Hematopoietic multipotent progenitor cell treated with erythropoietin and hydrocortisone succinate and interleukin-3 and kit ligand, for 15 days (in vitro differentiated cells): ENCODE data around the gene CARD8.
"Not testable (repeated sequence)": the region's sequence is repeated elsewhere in the genome, so short reads cannot be mapped to it uniquely, and the experiment has no call there.

Experiments
- DNase-seq: peaks from one replicate; pipeline ENCODE4 v3.0.0-alpha.2; 2015; ENCODE audit warnings: low spot score

Gene CARD8, protein sequence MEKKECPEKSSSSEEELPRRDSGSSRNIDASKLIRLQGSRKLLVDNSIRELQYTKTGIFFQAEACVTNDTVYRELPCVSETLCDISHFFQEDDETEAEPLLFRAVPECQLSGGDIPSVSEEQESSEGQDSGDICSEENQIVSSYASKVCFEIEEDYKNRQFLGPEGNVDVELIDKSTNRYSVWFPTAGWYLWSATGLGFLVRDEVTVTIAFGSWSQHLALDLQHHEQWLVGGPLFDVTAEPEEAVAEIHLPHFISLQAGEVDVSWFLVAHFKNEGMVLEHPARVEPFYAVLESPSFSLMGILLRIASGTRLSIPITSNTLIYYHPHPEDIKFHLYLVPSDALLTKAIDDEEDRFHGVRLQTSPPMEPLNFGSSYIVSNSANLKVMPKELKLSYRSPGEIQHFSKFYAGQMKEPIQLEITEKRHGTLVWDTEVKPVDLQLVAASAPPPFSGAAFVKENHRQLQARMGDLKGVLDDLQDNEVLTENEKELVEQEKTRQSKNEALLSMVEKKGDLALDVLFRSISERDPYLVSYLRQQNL

DNA sequence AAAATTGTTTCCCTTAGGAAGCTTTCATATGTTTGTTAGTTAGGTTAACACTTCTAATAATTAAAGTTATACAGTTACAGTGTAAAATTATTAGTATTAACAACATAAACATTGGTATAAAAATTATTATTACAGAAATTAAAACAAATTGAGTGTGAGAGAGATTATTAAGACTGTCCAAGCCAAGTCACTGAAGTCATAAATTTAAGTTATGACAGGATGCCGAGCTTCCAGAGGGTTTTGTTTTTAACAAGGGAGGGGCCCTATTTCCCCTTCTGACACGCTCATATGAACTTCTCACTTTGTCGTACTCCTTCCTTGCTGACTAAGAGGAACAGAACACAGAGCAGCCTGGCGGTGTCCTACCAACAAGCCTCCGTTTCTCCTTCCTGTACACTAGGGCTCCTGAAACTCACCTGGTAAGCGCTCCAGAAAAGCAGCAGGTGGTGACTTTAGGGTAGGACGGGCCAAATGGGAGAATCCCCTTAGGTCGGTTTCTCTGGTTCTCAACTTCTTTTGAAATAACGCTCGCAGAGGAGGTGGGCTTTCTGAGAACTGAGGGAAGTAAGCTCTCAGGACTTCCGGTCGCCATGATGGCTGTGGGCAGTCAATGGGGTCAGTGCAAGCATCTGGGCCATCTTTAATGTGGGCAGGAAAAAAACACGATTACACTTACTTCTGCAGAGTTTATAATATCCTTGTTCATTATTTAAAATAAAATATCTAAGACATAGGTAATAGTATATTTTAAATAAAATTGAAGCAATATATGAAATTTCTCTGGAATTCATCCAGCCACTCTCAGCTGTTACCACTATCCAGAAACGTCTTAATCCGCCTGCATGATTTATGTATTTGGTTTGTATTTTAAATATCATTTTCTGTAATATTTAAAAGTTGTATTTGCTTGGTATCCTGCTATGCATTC lies at the start of gene CARD8:
CARD8 (minus strand) TSS at position 537 of the 928 bp plus-strand sequence. CDS start 14,892 bp downstream, outside the sequence.
- peak; percentile 87 for DNase-seq

DNA sequence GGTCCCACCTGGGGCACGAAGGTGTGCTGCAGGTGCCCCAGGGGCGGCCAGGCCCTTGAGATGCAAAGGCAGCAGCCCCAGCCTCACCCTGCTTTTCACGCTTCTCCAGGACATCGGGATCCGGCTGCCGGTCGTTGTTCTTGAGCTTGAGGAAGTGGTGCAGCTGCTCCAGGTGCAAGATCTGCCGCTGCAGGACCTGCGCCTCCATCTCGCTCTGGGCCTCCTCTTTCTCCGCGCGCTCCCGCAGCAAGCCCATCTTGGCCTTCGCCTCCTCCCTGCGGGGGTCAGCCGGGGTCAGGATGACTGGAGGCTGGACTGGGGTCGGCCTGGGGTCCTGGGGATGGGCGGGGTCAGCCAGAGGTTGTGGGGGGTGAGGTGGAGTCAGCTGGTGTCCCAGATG lies 48.2 kb upstream of the CARD8 start:
- DNase-seq, result no peak

DNA sequence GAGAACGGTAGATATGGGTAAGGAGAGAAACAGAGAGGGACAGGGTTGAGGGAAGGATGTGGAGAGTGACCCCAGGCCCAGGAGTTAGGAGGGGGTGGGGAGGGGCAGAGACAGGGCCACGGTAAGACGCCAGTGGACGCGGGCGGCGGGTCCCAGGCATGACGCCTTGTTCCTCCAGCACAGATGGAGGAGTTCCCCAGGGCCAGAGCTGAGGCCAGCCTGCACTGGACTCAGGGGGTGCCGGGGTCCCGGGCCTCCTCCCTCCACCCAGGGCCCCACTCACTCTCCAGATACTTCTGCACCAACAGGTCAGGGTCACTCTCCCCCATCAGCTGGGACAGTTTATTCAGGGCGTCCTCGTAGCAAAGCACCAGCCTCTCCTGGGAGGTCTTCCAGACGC lies 47.7 kb upstream of the CARD8 start:
- no peak for DNase-seq

DNA sequence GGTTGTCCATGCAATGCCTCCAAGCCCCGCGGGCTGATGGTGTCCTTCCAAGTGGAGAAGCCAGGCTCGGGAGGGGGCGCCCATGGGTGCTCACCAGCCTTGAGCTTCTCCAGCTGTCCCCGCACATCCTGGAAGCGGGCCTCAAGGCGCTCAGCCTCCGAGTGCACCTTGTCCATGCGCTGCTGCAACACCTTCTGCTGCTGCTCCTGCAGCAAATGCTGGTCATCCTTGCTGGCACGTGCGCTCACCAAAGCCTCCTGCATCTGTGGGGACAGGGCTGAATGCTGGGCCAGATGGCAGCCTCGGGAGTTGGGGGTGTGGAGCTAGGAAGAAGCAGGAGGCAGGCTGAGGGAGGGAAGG lies 46.9 kb upstream of the CARD8 start:
- DNase-seq, result no peak

DNA sequence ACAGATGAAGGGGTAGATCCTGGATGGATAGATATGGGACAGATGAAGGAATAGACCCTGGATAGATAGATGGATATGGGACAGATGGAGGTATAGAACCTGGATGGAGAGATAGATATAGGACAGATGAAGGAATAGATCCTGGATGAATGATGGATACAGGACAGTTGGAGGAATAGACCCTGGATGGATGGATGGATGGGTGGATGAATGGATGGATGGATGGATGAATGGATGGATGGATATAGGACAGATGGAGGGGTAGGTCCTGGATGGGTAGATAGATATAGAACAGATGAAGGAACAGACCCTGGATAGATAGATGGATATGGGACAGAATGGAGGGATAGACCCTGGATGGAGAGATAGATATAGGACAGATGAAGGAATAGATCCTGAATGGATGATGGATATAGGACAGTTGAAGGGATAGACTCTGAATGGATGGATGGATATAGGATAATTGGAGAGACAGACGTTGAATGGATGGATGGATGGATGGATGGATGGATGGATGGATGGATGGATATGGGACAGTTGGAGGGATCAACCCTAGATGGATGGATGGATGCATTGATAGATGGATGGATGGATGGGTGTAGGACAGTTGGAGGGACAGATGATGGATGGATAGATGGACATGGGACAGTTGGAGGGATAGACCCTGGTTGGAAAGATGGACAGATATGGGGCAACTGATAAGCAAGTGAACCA lies 46.3 kb upstream of the CARD8 start:
- no peak for DNase-seq

DNA sequence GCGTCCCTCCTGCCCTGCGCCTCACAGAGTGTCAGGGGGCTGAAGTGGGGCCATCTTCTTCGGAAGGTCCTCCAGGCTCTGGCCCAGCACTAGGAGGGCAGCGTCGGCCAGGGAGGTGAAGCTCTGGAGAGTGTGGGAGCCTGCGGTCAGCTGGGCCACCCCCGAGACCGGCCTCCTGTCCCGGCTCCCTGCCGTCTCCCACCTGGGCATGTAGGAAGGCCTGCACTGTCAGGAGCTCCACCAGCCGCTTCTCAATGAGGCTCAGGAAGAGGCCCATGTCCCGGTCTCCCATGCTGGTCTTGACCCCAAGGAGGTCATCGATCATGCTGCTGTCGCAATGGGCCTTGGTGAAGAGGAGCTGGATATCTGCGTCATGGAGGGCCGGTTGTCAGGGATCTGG lies 42.3 kb upstream of the CARD8 start:
- DNase-seq, result no peak

DNA sequence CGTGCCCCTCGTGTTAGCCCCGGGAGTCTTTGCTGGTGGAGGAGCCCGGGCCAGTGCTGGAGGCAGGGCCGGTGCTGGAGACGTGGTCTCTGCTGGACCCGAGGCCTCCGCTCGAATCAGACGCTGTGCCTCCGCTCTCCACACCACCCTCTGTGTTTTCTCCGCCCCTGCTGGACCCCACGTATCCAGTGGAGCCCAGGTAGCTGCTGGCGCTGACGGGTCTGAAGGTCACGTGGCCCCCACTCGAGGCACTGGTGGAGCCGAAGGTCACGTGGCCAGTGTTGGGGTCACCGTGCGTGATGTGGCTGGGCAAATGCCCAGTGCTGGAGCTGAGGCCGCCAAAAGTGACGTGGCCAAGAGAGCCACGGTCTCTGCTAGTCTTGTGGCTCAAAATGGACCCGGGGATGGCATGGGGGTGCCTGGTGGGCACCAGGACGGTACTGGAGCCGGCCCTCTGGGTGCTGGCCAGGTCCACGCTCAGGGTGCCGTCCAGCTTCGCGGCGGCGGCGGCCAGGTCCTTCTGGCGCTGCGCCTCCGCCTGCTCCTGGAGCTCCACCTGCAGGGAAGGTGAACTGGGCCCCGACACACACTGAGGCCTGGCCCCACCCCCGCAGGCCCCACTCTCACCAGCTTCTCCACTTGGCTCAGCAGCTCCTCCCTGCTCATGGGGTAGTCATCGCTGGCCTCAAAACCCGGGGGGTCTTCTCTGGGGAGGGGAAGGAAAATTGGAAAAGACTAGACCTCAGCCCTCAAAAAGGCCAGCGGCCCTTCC lies 41.4 kb upstream of the CARD8 start:
- DNase-seq, result no peak

DNA sequence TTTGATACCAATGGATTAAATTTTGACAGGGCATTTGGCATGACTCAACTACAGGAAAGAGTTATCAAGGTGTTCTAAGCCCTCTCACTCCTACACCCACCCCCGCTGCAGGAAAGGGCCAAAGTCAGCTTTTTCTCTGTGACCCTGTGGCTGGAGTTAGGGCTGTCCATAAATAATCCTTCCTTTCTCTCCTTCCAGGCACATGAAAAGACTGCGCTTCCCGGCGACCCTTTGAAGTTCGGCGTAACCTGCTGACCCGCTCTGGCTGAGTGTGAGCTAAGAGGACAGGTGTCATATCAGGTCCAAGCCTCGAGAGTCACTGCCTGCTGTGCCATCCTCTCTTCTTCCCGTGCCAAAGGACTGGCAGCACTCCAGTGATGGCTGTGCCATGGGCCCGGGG lies 39.7 kb upstream of the CARD8 start:
- no peak for DNase-seq

DNA sequence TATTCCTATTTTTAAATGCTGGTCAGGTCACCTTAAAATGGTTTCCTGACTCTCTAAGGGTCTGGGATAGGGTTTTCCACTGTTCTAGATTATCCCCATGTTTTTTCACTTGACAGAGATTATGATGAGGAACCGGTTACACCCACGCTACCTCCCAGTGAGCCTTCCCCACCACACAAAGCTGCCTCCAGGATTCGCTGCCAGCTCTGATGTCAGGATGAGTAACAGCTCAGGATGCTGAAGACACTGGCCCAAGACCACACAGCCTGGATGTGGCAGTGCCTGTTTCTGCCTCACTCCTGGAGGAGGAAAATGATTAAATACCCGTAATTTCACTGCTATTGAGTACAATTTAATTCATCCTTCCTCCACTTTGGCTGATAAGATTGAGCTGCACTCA lies 37.1 kb upstream of the CARD8 start:
- DNase-seq, result no peak

DNA sequence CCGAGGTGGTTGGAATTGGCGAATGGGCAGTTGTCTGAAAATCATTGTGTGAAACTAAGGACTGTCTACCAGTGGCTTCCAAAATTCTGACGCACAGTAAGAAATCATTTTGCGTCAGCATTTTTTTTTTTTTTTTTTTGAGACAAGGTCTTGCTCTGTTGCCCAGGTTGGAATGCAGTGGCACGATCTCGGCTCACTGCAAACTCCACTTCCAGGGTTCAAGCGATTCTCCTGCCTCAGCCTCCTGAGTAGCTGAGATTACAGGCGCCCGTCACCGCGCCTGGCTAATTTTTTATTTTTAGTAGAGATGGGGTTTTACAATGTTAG lies 35.7 kb upstream of the CARD8 start:
- not testable (repeated sequence) for DNase-seq

DNA sequence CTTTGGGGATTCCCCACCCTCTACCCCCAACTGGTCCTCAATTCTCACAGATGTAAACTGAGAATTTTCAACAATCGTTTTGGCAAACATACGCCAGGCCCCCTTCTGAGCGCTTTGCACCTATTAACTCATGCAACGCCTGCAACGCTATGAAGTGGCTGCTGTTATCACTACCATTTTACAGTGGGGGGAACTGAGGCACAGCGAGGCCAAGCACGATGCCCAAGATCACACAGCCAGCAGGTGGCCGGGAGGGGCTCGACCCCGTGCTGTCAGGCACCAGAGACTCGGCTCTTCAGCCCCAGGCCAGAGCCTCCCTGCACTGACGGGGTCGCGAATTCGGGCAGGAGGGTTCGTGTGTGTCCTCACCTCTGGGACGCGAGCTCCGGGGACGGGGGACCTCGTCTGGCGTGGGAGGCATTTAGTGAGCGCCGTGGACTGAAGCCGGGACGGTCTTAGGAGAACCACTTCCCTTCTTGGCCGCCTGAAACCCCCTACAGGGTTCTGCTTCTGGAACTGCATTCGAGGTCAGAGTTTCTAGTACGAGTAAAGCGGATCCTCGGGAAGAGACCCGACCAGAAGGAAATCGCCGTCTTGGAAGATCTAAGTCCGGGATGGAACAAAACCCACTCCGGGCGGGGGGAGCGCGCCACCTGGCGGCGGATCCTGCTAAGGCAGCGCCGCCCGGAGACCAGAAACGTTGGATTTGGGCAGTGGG lies 35.2 kb upstream of the CARD8 start:
- DNase-seq, result peak; percentile 68

DNA sequence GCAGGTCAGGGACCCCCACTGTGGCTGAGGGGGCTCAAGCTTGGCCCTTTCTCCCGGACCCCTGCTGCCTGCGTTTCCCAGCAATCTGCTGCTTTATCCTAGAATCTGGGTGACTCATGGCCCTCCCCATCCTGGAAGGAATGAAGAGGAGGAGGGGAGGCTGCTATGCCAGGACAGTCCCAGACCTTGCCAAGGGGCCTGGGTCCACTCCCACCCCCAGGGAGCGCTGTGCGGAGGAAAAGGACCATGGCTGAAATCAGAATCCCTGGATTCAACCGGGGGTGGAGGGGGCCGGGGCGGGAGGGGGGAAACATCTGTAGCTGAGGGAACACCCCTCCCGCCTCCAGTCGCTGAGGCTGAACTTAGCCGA lies 34.7 kb upstream of the CARD8 start:
- DNase-seq, result no peak

DNA sequence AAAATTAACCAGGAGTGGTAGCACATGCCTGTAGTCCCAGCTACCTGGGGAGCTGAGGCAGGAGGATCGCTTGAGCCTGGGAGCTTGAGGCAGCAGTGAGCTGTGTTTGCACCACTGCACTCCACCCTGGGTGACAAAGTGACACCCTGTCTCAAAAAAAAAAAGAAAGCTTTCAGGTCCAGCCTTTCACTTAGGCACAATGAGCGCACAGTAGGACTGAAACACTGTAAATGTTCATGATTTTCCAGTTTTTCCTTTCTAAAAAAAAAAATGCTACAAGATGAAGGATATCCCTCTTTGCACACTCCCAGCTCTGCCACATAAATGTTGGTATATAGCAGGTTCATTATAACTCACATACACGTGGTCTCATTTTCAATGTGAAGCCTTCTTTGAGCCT lies 32.0 kb upstream of the CARD8 start:
- no peak for DNase-seq

DNA sequence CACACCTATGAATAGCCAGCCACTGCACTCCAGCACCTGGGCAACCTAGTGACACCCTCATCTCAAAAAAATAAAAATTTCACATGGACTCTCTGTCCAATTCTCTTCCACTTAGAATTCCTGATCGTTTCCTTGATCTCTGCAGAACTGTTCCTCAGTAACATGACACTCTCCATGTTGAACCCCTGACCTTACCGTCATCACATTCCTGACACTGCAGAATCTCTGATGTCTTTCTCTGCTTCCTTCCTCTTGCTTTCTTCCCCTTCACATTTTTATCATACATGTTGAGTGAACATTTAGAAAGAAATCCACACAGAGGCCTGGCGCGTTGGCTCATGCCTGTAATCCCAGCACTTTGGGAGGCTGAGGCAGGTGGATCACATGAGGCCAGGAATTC lies 29.2 kb upstream of the CARD8 start:
- DNase-seq, result no peak

DNA sequence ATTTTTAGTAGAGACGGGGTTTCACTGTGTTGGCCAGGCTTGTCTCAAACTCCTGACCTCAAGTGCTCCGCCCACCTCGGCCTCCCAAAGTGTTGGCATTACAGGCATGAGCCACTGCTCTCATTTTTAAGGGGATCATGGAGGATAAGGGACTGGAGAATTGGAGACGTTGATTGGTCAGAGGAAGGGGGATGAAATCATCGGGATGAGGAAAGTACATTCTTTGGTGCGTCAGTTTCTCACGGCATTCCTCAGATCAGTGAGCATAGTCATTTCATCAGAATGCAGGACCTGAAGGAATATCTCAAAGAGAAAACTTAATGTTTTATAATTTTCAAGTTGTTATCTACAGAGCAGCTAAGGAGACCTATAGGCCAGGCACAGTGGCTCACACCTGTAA lies 28.2 kb upstream of the CARD8 start:
- no peak for DNase-seq

DNA sequence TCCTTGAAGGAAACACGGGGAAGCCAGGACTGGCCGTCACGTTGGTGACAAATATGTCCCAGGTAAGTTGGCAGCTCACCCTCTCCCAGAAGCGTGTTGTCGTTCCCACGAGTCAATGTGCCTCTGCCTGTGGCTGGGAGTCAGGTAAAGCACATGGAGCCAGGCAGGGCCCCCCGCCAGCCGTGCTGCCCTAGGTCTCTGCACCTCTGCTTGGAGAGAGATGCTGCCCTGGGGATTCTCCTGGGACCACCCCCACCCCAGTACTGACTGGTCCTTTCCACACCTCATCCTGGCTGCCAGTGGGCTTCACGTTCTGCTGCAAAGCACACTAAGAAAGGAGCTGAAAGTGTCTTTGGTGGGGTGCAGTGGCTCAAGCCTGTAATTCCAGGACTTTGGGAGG lies 24.0 kb upstream of the CARD8 start:
- no peak for DNase-seq

DNA sequence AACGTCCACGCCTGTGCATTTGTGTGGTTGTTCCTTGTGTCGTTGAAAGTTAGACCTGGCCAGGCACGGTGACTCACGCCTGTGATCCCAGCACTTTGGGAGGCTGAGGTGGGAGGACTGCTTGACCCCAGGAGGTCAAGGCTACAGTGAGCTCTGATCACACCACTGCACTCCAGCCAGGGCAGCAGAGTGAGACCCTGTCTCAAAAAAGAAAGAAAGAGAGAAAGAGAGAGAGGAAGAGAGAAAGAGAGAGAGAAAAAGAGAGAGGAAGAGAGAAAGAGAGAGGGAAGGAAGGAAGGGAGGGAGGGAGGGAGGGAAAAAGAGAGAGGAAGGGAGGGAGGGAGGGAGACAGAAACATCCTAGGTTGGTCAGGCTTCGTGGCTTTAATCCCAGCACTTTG lies 19.2 kb upstream of the CARD8 start:
- no peak for DNase-seq

DNA sequence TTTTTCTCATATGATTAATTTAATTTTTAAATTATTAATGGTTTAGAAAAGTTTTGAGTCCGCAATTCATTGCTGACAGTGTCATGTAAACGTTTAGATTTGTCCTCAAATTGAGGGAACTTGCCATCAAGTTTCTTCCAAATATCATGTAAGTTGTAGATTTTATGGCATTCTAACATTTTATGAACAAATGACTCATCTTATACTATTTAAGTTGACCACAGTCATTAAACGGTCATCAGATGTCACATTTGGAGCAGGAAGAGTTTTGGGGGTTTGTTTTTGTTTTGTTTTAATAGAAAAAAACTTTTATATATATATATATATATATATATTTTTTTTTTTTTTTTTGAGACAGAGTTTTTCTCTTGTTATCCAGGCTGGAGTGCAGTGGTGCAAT lies 18.5 kb upstream of the CARD8 start:
- no peak for DNase-seq

DNA sequence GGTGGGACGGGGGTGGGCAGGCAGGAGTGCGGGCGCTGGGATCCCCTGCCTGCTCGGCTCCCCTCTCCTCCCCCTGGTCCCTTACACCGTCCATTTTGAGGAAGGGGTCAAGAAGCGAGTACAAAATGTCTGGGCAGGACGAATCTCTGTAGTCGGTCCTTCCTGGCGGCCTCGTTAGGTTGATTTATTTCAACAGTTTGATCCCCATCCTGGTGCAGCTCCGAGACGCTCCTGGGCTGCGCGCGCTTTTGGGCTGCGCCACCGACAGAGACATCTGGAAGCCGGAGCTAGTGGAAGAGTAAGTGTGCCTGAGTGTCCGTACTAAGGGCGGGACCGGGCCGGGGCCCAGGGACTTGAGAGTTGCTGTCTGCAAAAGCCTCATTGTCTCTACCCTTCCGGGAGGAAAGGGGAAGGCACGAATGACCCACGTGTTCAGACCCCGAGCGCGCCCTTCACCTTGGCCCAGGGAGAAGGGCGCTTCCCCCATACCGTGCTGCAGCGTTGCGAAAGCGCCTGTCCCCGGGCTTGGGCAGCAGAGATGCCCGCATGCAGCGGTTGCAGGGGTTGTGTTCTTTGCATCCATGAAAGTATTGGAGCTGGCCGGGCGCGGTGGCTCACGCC lies 15.9 kb upstream of the CARD8 start:
- DNase-seq, result no peak

DNA sequence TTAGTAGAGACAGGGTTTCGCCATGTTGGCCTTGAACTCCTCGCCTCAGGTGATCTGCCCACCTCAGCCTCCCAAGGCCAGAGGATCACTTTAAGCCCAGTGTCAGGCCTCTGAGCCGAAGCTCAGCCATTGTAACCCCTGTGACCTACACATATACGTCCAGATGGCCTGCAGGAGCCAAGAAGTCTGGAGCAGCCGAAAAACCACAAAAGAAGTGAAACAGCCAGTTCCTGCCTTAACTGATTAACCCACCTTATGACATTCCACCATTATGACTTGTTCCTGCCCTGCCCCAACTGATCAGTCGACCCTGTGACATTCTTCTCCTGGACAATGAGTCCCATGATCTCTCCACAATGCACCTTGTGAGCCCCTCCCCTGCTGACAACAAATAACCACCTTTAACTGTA lies 13.9 kb upstream of the CARD8 start:
- DNase-seq, result not testable (repeated sequence)

DNA sequence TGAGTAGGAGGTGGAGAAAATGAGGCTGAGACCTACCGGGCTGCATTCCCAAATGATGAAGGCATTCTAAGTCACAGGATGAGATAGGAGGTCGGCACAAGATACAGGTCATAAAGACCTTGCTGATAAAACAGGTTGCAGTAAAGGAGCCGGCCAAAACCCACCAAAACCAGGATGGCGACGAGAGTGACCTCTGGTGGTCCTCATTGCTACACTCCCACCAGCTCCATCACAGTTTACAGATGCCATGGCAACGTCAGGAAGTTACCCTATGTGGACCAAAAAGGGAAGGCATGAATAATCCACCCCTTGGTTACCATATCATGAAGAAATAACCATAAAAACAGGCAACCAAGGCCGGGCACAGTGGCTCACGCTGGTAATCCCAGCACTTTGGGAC lies 9.6 kb upstream of the CARD8 start:
- DNase-seq, result not testable (repeated sequence)
